SJSA1 (cell line): ENCODE results near the gene TYR. TPM values are rescaled to one million over a fixed set of nuclear protein-coding genes. Genes with fewer than 3 reads are reported as not detected.
"Not testable (repeated sequence)": the region's sequence is repeated elsewhere in the genome, so short reads cannot be mapped to it uniquely, and the experiment has no call there.

Experiments used
- DNase-seq, 2 experiments: peaks; one replicate each; pipeline ENCODE4 v3.0.0-alpha.2; 2015 to 2020; ENCODE audit warnings: low spot score in 2 of 2, low read depth in 1 of 2
- H3K27ac ChIP-seq: fragments of 250-450 bp; sonication (Bioruptor Pico); 2 replicates; pipeline ENCODE4 v1.5.1; 2020; ENCODE audit warnings: mild to moderate bottlenecking, moderate library complexity
- H3K27me3 ChIP-seq: fragments of 250-450 bp; sonication (Bioruptor Pico); replicated peaks from 2 replicates; pipeline ENCODE4 v1.5.1; 2020; ENCODE audit warnings: mild to moderate bottlenecking, moderate library complexity
- H3K36me3 ChIP-seq: fragments of 250-450 bp; sonication (Bioruptor Pico); 2 replicates; pipeline ENCODE4 v1.5.1; 2020; ENCODE audit warnings: mild to moderate bottlenecking
- H3K4me1 ChIP-seq: fragments of 250-450 bp; sonication (Bioruptor Pico); replicated peaks from 2 replicates; pipeline ENCODE4 v1.6.1; 2021; ENCODE audit warnings: mild to moderate bottlenecking
- H3K4me3 ChIP-seq: fragments of 250-450 bp; sonication (Bioruptor Pico); 2 replicates; pipeline ENCODE4 v1.5.1; 2020; ENCODE audit warnings: mild to moderate bottlenecking
- H3K9me3 ChIP-seq: fragments of 250-450 bp; sonication (Bioruptor Pico); replicated peaks from 2 replicates; pipeline ENCODE4 v1.5.1; 2020; ENCODE audit warnings: mild to moderate bottlenecking
- total RNA-seq: library from RNA; depleted of rRNA; stranded (reverse); fragments of >200 nt; shearing (Covaris generic); gene quantifications from 2 replicates; pipeline ENCODE4 v1.2.3, GENCODE V29; 2014

The TYR gene
- total RNA-seq, 1 experiment from 2014 or later, result not detected

- H3K36me3 ChIP-seq, H3K27ac ChIP-seq, H3K4me1 ChIP-seq, H3K27me3 ChIP-seq, DNase-seq, H3K9me3 ChIP-seq, H3K4me3 ChIP-seq: not testable (repeated sequence)
Measured at GRCh38 chr11:89288004-89288403, 110.3 kb downstream of the TYR start.

- Histone ChIP-seq H3K4me3 (no peak overlapping the region), H3K36me3 (no peaks in the 10 kb centered on the region), H3K27ac (no peak overlapping the region), H3K4me1 (no peaks in the 10 kb centered on the region), H3K27me3 (no peaks in the 10 kb centered on the region), H3K9me3 (no peaks in the 10 kb centered on the region)
- DNase-seq, result no peak
Measured at GRCh38 chr11:89293965-89294679, 116.4 kb downstream of the TYR start.

GRCh38 chr11:89295023-89295422 is 117.3 kb downstream of the TYR start:
- H3K36me3 ChIP-seq, H3K4me3 ChIP-seq, H3K27me3 ChIP-seq, H3K27ac ChIP-seq, H3K4me1 ChIP-seq, DNase-seq, H3K9me3 ChIP-seq: not testable (repeated sequence)

- H3K9me3 ChIP-seq, H3K36me3 ChIP-seq, H3K27me3 ChIP-seq, H3K27ac ChIP-seq, DNase-seq, H3K4me3 ChIP-seq, H3K4me1 ChIP-seq: not testable (repeated sequence)
Measured at GRCh38 chr11:89303029-89303428, 125.4 kb downstream of the TYR start.

- not testable (repeated sequence) for DNase-seq, H3K36me3 ChIP-seq, H3K4me1 ChIP-seq, H3K4me3 ChIP-seq, H3K27me3 ChIP-seq, H3K27ac ChIP-seq, H3K9me3 ChIP-seq
Measured at GRCh38 chr11:89308272-89308671, 130.6 kb downstream of the TYR start.

GRCh38 chr11:89309321-89309985 is 131.8 kb downstream of the TYR start:
- H3K4me1 ChIP-seq, H3K36me3 ChIP-seq, DNase-seq, H3K9me3 ChIP-seq, H3K4me3 ChIP-seq, H3K27ac ChIP-seq, H3K27me3 ChIP-seq: not testable (repeated sequence)

- H3K4me3 ChIP-seq, H3K9me3 ChIP-seq, DNase-seq, H3K27me3 ChIP-seq, H3K27ac ChIP-seq, H3K36me3 ChIP-seq, H3K4me1 ChIP-seq: not testable (repeated sequence)
Measured at GRCh38 chr11:89310607-89311006, 132.9 kb downstream of the TYR start.

GRCh38 chr11:89321401-89321800 is 143.7 kb downstream of the TYR start:
- Histone ChIP-seq H3K4me3 (no peak overlapping the region), H3K36me3 (no peaks in the 10 kb centered on the region), H3K4me1 (no peaks in the 10 kb centered on the region), H3K27me3 (no peaks in the 10 kb centered on the region), H3K27ac (no peak overlapping the region), H3K9me3 (no peaks in the 10 kb centered on the region)
- DNase-seq, result no peak

- Histone ChIP-seq H3K36me3 (no peaks in the 10 kb centered on the region), H3K27me3 (no peaks in the 10 kb centered on the region), H3K27ac (no peak overlapping the region), H3K4me1 (no peaks in the 10 kb centered on the region), H3K4me3 (no peak overlapping the region), H3K9me3 (no peaks in the 10 kb centered on the region)
- no peak for DNase-seq
Measured at GRCh38 chr11:89327885-89328284, 150.2 kb downstream of the TYR start.

- not testable (repeated sequence) for H3K27me3 ChIP-seq, H3K36me3 ChIP-seq, H3K4me1 ChIP-seq, DNase-seq, H3K4me3 ChIP-seq, H3K9me3 ChIP-seq, H3K27ac ChIP-seq
Measured at GRCh38 chr11:89331940-89332339, 154.3 kb downstream of the TYR start.

GRCh38 chr11:89333704-89334103 is 156.0 kb downstream of the TYR start:
- DNase-seq, result peak in 1 of 2 experiments; percentile 19
- H3K9me3 ChIP-seq, H3K4me1 ChIP-seq, H3K27ac ChIP-seq, H3K27me3 ChIP-seq, H3K4me3 ChIP-seq, H3K36me3 ChIP-seq: not testable (repeated sequence)

- not testable (repeated sequence) for H3K36me3 ChIP-seq, H3K4me3 ChIP-seq, H3K27me3 ChIP-seq, DNase-seq, H3K27ac ChIP-seq, H3K4me1 ChIP-seq, H3K9me3 ChIP-seq
Measured at GRCh38 chr11:89337100-89337650, 159.5 kb downstream of the TYR start.

GRCh38 chr11:89338073-89338472 is 160.4 kb downstream of the TYR start:
- DNase-seq, H3K27ac ChIP-seq, H3K9me3 ChIP-seq, H3K4me1 ChIP-seq, H3K36me3 ChIP-seq, H3K27me3 ChIP-seq, H3K4me3 ChIP-seq: not testable (repeated sequence)

- H3K27me3 ChIP-seq, H3K4me3 ChIP-seq, H3K27ac ChIP-seq: not testable (repeated sequence)
Measured at GRCh38 chr11:89340450-89340849, 162.8 kb downstream of the TYR start.

More at GRCh38 chr11:89340450-89340849, 162.8 kb downstream of the TYR start:
- not testable (repeated sequence) for H3K4me1 ChIP-seq, H3K9me3 ChIP-seq, DNase-seq, H3K36me3 ChIP-seq
